NCI-H146 treated with DMSO at 0.1 percent for 48 hours (cell line): Measurements from ENCODE around the gene SF3A1.

Source experiments
- DNase-seq: peaks from one replicate; lab custom pipeline; 2025; ENCODE audit not compliant: unreplicated experiment; lab: John Stamatoyannopoulos, UW

The SF3A1 gene

DNA sequence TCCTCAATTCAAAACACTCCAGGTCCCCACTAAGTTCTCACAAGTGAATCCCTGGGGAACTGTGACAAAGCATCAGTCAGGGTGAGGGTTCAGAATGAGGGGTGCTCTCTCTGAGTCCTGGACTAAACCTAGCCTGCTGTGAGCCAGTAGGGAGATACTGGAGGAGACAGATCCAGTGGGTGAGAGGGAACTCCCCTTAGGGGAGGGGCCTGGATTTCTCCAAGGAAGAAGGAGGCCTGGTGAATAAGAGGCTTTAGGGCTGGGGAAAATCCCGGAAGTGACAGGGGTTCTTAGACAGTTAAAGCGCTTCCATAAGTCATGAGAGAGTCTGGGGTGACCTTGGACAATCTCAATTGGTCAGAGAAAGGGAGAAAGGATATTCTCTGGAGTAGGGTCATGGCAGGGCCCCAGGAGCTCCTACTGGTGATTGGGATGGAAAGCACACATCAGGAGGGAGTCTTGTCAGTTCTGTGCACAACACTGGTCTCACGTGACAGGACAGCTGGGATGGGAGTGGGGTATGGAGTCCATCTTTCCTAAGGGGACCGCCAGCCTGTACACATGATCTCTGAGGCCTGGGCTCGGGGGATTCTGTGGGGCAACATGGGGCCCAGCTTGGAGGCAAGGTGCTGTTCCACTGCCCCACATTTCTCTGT is 31.5 kb downstream of the SF3A1 start:
- no peak for DNase-seq

DNA sequence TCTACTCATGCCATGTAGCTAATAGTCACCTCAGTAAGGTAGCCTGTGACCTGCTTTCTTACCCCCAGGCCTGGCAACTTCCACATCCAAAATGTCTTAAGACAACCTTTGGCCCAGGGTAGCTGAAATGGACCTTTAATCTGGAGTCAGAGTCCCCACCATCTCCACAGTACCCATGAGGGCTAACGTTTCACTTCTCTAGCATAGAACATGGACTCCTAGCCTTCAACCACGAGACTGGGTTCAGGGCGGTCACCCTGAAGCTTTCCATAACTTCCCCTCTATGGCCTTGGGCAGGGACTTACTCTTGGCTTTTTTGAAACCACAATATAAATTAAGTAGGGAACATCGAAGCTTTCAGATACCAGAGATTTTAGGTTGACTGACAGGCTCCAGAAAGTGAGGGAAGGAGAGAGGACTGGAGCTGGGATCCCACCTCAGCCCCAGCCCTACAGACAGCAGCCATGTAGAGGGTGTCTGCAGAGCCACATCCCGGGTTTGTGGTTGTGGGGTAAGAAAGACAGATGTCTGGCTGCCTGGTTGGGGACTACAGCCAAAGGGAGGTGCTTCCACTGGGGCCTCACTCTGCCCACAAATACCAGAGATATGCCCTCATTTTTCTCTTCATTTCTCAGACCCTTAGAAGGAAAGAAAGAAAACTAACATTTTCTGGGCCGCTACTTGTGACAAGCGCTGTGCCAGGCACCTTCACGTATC is 32.5 kb downstream of the SF3A1 start:
- no peak for DNase-seq

DNA sequence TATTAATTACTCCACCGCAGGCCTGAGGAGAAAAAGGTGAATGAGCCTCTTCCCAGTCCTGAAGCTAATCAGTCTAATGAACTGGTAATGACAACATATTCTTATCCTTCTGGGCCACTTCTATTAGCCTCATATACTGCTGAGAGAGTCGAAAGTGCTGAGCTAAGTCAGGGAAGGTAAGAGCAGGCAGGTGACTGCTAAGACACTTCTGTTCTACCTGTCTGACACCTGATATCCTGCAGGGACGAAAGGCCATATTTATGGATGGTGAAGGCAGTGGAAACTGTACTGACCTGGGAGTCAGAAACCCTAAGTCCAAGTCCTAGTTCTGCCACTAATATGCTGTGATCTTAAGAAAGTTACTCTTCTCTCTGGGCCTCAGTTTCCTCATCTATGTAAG is 33.4 kb downstream of the SF3A1 start:
- DNase-seq: no peak

DNA sequence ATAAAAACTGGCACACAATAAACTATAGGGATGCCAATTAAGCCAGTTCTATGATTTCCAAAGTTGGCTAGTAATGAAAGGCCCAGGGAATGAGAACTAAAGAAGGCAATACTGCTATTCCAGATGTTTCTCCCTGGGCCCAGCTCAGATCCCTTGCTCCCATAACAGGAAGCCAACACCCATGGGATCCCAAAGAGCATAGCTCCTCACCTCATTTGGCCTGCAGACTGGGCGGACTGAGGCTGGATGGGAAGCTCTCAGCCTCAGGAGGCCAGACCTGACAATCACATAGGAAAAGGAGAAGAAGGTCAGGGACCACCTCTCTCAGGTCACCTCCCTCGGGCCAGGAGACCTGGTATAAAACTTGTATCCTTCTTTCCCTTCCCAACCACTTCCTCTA is 35.2 kb downstream of the SF3A1 start:
- DNase-seq: no peak

DNA sequence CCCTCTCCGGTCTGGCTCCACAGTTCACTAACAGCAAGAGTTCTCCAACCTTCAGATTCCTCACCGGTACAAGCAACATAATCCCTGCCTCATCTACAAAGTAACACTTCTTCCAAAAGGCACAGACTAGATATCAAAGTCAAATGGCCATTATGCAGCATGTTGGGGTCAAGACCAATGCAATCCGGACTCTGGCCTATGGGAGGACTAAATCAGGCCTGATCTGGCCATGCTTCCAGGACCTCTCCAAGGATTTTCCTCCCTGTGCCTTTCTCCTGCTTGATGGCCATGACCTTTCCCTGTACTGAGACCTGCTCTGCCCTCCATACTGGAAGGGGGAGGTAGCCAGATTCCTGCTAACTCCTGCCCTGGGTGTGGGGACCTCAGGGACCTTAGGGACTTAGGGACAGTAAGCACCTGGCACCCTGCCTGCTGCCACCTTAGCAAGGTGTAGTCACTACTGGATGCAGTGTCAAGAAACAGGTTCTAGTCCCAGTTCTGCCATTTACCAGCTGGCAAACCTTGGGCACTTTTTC is 36.6 kb downstream of the SF3A1 start:
- no peak for DNase-seq

DNA sequence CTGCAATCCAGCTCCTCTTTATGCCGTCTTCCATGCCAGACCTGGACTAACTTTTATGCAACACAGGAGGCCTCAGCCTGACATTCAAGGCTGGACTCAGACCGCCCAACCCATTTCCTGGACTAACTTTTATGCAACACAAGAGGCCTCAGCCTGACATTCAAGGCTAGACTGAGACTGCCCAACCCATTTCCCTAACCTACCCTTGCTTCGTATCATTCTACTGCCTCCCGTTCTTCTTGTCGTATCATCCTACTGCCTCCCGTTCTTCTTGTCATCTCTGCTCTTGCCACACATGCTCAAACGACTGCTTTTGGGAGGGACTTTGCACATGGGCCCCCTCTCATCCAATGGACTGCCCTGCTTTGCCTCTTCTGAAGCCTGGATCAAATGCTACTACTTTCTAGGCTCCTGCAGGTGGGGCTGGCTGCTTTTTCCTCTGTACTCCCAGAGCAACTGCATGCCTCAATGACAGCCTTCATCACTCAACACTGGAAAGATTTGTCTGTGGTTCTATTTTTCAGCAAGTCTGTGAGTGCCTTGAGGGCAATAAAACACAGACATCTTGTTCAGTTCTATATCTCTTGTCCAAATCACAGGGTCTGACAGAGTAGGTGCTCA is 37.8 kb downstream of the SF3A1 start:
- no peak for DNase-seq

DNA sequence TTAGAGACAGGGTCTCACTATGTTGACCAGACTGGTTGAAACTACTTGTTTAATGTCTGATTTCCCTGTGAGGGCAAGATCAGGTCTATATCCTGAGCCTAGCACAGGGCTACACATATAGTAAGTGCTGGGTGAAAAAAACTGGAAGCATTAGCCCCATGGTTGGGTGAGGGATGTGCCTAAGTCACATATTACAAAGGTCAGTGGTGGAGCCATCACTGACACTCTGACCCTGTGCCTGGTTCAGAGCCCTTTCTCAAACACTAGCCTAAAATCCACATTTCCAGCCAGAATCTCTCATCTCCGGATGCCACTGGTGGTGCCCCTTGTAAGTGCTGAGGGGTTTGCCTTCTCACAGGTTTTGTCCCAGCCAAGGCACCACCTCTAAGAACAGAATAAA is 38.9 kb downstream of the SF3A1 start:
- no peak for DNase-seq

DNA sequence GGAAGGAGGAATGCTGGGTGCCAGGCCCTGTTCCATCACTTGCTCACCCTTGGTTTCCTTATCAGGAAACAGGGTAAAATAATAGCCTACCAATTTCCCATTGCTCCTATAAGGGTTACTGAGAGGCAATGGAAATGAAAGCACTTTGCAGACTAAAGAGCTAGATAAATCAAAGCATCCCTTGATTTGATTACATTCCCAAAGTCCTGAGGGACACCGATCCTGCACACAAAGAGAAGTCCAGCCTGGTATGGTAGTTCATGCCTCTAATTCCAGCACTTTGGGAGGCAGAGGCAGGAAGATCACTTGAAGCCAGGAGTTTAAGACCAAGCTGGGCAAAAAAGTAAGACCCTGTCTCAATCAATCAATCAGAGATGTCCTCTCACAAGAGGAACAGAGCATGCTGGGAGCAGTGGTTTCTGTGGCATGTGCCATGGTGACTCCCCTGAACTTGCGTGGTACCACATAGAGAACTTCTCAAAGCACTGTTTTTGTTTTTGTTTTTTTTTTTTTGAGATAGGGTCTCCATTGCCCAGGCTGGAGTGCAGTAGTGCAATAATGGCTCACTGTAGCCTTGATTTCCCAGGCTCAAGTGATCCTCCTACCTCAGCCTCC is 40.6 kb downstream of the SF3A1 start:
- DNase-seq: no peak

DNA sequence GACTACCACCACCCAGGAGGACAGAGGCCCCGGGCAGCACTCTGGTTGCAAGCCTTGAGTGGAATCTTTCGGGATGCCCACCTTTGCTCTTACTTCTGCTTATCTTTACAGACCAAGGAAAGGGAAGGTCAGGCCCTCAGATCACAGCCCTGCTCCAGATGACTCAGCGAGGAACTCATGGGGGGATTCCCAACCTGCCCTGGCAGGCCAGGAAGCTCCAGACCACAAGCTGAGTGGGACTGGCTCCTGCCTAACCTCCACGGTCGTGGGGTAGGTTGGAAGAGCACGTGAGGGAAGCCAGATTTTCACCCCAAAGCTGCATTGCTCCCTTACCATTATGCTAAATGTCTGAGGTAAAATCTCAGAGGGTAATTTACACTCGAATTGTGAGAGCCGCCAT is 41.8 kb downstream of the SF3A1 start:
- no peak for DNase-seq

DNA sequence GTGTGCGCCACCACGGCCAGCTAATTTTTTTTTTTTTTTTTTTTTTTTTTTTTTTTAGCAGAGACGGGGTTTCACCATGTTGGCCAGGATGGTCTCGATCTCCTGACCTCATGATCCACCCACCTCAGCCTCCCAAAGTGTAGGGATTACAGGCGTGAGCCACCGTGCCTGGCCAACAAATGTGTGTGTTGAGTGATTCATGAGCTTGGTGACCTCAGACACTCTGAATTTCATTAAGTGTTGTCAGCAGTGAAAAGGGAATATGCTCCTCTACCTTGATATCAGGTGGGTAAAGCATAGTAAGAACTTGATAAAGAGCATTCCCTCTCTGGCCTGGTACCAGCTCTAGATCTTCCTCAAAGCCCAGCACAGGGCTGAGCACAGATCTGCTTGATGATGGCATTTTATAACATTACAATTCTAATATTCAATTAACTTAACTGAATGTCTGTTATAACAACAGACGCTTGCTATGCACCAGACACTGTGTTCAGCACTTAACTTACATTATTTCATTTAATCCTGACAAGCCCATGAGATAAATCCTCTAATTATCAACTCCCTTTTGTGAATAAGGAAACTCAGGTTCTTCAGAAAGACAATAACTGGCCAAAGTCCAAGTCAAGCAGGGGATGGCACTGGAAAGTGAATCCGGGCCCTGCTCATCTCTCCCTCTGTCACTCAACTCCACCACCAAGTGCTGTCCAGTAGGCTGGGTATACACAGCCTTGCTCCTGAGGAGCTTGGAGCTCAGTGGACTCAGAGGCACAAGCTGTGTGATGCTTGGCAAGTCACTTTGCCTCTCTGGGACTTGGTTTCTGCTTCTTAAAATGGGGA is 42.9 kb downstream of the SF3A1 start:
- DNase-seq: no peak

DNA sequence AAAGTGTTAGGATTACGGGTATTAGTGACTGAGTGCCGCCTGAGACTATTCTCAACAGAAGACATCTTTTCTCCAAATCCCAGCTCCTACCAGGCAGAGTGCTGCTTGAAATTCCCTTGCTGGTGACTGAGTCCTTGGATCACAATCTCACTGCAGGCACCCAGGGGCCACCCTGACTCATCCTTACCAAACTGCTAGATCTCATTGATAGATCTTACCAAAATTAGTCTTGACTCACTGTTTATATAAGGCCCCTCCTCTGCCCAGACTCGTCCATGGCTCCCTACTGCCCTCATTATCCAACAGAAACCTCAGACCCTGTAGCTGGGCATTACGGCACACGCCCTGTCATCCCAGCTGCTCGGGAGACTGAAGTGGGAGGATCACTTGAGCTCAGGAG is 44.6 kb downstream of the SF3A1 start:
- no peak for DNase-seq

DNA sequence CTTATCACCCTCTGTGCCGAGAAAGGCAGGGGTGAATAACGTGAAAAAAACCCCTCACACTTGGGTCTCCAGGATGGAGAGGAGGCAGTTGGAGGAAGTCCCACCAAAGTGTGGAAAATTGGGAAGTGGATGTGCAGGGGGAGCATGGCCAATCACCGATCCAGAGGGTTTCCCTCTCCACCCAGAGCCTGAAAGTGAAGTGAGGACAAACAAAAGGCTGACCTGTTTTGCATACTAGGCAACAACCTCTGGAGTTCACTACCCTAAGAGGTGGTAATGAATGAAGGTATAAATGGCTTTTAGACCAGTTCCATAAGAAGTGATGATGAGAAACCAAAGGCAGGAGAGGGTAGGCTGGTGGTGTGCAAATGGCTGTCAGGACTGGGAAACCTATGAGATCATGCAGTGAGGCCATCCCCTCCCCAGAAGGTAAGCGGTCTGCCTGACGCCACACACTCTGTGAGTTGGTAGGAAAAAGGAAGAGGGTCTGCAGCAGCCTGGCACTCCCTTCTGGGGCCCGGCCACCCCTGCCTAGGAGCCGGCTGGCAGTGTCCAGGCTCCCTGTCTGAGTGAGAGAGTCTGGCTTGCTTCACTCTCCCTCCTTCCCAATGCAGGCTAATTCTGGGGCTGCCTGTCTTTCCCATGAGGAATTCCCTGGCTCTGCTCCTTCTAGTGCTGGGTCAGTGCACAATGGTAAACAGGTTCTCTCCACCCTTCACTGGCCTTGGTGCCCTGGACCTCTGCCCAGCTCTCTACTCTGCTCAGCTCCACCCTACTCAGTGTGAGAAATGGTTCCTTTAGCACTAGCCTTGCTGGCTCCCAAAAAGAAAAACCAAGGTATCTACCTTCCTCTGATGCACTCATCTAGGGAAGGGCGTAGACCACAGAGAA is 45.6 kb downstream of the SF3A1 start:
- DNase-seq: no peak

DNA sequence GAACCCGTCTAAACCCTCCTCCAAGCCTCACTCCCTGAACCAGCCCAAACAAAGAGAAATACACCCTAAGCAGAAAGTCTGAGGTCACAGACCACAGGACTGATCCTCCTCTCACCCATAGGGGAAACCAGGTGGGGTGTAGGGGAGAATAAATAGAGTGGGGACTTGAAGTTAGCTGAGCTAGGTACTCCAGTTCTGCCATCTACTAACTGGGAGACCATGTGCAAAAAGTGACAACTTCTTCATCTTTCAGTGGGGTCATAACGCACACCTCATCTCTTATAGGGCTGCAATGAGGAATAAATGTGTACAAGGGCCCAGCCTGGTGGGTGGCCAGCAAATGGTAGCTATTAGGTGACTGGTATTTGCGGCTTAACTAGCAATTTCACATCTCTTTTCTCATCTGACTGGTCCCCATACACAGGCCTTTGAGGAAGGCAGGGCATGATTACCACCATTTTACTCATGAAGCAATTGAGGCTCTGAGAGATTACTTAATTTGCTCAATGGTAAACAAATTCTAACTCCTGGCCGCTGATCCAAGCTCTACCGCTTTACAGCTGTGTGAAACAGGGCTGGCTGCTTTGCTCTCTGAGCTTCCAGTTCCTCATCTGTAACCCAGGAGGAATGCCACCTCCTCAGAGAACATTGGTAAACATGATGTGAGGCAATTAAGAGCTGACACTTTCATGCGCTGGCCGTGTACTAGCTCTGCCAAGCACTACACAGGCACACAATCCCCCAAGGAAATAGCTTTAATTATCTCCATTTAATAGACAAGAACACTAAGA is 46.5 kb downstream of the SF3A1 start:
- DNase-seq: no peak

DNA sequence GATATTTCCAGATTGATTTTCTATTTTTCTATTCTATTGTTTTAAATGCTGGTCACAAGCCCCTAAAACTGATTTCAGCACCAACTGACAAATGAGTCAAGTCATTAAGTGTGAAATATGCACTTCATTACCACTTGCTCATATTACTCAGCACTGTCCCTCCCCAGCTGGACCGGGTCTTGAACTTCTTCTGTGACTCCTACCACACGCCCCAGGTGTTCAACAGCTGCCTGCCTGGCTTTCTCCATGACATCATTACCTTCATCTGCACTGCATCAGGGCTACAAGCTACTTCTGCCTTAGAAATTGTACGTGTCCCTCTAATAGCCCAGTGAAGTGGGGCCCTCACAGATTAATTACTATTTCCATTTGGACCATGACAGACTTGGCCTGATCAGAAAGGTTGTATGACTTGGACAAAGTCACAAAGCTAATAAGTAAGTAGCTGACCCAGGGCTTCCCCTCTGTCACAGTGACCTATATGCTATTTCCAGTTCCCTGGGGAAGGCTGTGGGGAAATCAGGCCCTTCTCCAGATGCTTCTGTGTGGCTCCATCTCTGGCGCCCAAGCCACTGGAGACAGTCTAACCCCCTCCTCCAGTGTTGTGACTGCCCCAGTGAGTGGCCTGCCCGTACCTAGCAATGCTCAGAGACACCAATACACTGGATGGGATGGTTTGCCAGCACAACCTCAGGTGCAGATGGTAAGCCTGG is 48.0 kb downstream of the SF3A1 start:
- no peak for DNase-seq

DNA sequence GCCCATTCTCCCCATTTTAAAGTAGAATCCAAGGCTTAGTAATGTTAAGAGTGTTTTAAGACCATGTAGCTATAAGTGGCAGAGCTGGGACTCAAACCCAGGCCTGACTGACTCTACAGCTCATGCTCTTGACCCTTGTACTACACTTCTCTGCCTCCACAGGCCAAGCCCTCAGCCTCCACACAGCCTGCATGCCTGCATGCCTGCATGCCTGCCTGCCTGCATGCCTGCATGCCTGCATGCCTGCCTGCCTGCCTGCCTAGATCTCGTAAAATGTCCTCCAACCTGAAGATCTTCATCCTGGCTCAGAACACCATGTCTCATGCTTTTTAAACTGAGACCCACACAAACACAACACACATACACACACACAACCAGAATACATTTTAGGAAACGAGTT is 48.6 kb downstream of the SF3A1 start:
- no peak for DNase-seq

DNA sequence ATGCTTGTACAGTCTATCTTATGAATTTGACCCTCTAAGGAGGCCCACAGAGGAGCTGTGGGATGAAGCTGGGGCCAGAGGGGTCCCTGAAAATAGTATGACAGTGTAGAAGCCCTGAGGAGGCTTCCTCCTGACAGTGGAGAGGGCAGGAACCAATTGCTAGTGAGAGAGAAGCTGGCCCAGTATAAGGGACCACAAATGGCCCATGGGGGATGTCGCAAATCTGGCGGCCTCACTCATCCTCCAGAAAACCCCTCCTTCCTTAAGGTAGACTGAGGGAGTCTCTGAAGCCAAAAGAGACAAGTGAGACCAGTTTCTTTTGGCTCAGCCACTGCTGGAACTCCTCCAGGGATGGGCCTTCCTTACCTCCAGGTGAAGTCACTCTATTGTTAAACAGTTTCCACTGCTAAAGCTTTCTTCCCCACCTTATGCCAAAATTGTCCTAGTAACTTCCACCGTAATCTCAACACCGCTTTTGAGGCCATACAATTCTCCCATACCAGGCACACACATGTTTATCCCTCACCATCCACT is 49.6 kb downstream of the SF3A1 start:
- DNase-seq: no peak

DNA sequence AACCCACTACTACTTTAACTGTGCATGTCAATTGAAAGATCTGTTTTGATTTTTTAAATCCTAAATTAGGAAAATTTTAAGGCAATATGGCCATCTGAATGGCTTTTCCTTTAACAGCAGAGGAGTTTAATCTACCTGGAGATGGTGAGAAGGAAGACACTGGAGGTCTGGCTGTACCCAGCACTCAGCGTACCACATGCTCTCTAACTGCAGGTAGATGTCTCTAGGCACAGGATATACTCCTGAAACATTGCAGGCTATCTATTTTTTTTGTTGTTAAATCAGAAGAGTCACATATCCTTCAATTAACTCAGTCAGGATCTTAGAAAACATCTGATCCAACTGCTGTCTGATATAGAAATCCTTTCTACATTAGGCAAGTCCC is 50.1 kb downstream of the SF3A1 start:
- DNase-seq: no peak

DNA sequence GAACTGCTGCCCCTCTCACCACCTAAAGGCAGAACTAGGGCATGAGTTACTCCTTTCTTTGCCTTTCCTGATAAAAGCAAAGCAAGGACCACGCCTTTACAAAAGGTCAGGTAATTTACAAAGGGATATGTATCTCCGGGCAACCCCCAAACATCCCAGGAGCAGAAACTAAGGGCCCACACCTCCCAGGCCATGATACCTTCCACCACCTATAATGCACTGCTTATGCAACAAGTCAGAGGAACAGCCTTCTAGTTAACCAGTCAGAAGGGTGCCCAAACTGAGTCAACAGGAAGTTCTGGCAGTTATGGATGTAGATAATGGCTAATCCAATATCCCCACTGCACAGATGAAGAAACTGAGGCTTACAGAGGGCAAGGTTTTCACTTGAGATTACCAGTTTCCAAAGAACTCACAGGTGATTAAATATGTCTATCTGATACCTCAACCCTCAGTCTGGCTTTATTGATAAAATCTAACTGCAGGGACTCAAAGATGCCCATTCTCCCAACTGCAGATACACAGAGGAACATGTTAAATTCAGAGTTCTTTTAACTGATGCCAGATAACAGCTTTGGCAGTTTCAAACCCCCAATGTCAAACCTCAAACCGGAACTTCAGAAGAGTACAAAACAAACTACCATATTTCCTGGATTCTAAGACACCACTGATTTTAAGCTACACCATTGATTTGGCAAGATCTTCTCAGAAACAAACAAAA is 50.6 kb downstream of the SF3A1 start:
- no peak for DNase-seq
